Natural killer cell treated with Interleukin-12 subunit alpha and Interleukin-12 subunit beta and Interleukin-15 and Interleukin-18, amount 100 ng/mL, for 72 hours (primary cell): ENCODE results near the gene DTNBP1. TPM values are rescaled to one million over a fixed set of nuclear protein-coding genes. Genes with fewer than 3 reads are reported as not detected.

ENCODE experiments used
- ATAC-seq, 2 donors: fragments of 150-1000 bp; cut with Tn5 transposase in 1 of 2; sonication (Bioruptor Pico), chemical (Tn5 transposase) in 1 of 2; 2 replicates each; pipeline ENCODE4 v1.10.0; 2021
- DNase-seq: peaks from one replicate; pipeline ENCODE4 v3.0.0; 2022; ENCODE audit warnings: low spot score
- H3K27ac Mint-ChIP-seq, 2 donors: 1 replicate in 1 of 2; 2 replicates in 1 of 2; pipeline ENCODE4 v1.8.0; 2022; ENCODE audit warnings: mixed read lengths in 2 of 2, mild to moderate bottlenecking in 1 of 2, moderate library complexity in 1 of 2
- H3K27me3 Mint-ChIP-seq, 2 donors: 1 replicate in 1 of 2; 2 replicates in 1 of 2; pipeline ENCODE4 v1.8.0; 2022; ENCODE audit warnings: mixed read lengths in 2 of 2
- H3K36me3 Mint-ChIP-seq: one replicate; pipeline ENCODE4 v1.8.0; 2022; ENCODE audit warnings: mixed read lengths
- H3K4me1 Mint-ChIP-seq, 2 donors: 1 replicate in 1 of 2; 2 replicates in 1 of 2; pipeline ENCODE4 v1.8.0; 2022; ENCODE audit warnings: low read depth in 2 of 2, mixed read lengths in 2 of 2, mild to moderate bottlenecking in 1 of 2
- H3K4me3 Mint-ChIP-seq: one replicate; pipeline ENCODE4 v1.8.0; 2022; ENCODE audit warnings: mixed read lengths
- H3K9me3 Mint-ChIP-seq: 2 replicates; pipeline ENCODE4 v1.8.0; 2022; ENCODE audit warnings: mixed read lengths
- total RNA-seq, 2 donors: library from RNA; stranded (reverse); gene quantifications; one replicate each; pipeline ENCODE4 v1.2.3, GENCODE V29; 2022

DTNBP1 gene
- total RNA-seq, 2 donors from 2014 or later: 21.5 to 32.6 TPM

GRCh38 chr6:15528870-15529269 lies 134.0 kb downstream of the DTNBP1 start:
- H3K27me3 Mint-ChIP-seq: no peaks in the 10 kb centered on the region
- no peak overlapping the region for H3K27ac Mint-ChIP-seq
- ATAC-seq (no peak), DNase-seq (no peak)
- peaks cover 9% of the 10 kb centered on the region for H3K36me3 Mint-ChIP-seq
- peaks cover 18 to 25% of the 10 kb centered on the region in 2 donors for H3K4me1 Mint-ChIP-seq
- no peaks in the 10 kb centered on the region for H3K9me3 Mint-ChIP-seq
- no peak overlapping the region for H3K4me3 Mint-ChIP-seq

DNA sequence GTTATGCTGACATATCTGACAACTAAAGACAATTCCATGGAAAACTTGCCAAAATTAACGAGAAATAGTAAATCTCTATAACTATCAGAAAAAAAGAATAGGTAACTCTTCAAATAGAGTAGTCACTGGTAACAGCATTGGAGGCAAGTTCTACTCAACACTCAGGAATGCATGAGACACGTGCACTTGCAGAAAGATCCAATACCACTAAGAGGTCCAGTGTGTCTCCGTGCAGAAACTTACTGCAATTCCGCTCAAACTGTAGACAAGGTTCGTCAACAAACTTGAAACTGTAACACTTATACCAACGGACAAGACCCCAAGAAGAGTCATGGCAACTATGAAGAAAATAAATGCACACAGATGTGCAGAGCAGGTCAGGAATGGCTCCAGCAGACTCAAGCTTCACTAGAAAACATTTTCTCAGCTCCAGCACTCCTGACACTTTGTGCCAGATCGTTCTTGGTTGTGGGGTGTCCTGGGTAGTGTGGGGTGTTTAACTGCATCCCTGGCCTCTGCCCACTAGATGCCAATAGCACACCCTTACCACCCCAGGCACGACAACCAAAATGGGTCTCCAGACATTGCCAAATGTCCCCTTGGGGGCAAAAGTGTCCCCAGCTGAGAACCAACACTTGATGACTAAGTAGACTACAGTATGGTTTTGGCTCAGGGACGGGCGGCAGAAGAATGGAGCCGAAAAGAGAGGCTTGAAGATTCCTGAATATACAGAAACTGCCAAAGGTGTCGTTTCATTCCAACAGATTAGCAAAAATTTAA lies 134.8 kb downstream of the DTNBP1 start:
- Mint-ChIP-seq H3K4me3 (no peak overlapping the region), H3K36me3 (peaks cover 9% of the 10 kb centered on the region), H3K9me3 (no peaks in the 10 kb centered on the region), H3K4me1 (peaks cover 22% of the 10 kb centered on the region in 2 donors), H3K27ac (no peak overlapping the region), H3K27me3 (no peaks in the 10 kb centered on the region)
- ATAC-seq (no peak), DNase-seq (no peak)

DNA sequence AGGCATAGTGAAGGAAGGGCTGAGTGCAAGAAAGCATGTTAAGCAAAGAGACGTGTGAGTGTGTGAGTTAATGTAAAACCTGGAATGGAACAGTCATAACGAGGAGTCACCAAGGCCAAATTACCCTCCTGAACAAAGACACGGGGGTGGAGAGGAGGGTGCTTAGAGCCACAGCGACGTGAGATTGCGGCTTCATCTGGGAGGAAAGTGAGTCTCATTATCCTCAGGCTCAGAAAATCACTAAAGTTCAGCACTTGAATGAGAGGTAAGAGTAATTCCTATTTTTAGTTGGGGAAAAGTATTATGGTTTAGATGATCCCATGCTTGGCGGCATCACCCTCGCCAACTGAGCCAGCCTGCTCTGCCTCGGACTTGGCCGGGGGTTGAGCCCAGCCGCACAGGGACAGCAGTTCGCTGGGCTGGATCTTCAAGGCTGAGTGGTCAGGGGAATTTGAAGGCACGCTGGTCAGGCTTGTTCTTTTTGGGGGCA lies 136.6 kb downstream of the DTNBP1 start:
- Mint-ChIP-seq H3K27ac (no peak overlapping the region), H3K4me3 (no peak overlapping the region), H3K27me3 (no peaks in the 10 kb centered on the region), H3K4me1 (peaks cover 36 to 37% of the 10 kb centered on the region in 2 donors), H3K36me3 (peaks cover 9% of the 10 kb centered on the region), H3K9me3 (no peaks in the 10 kb centered on the region)
- ATAC-seq (no peak), DNase-seq (no peak)

- Mint-ChIP-seq H3K27ac (no peak overlapping the region), H3K36me3 (peaks cover 16% of the 10 kb centered on the region), H3K27me3 (no peaks in the 10 kb centered on the region), H3K4me3 (no peak overlapping the region), H3K9me3 (no peaks in the 10 kb centered on the region), H3K4me1 (peaks cover 37 to 47% of the 10 kb centered on the region in 2 donors)
- no peak for ATAC-seq
- no peak for DNase-seq
Observed at GRCh38 chr6:15524861-15525401, 137.9 kb downstream of the DTNBP1 start.

DNA sequence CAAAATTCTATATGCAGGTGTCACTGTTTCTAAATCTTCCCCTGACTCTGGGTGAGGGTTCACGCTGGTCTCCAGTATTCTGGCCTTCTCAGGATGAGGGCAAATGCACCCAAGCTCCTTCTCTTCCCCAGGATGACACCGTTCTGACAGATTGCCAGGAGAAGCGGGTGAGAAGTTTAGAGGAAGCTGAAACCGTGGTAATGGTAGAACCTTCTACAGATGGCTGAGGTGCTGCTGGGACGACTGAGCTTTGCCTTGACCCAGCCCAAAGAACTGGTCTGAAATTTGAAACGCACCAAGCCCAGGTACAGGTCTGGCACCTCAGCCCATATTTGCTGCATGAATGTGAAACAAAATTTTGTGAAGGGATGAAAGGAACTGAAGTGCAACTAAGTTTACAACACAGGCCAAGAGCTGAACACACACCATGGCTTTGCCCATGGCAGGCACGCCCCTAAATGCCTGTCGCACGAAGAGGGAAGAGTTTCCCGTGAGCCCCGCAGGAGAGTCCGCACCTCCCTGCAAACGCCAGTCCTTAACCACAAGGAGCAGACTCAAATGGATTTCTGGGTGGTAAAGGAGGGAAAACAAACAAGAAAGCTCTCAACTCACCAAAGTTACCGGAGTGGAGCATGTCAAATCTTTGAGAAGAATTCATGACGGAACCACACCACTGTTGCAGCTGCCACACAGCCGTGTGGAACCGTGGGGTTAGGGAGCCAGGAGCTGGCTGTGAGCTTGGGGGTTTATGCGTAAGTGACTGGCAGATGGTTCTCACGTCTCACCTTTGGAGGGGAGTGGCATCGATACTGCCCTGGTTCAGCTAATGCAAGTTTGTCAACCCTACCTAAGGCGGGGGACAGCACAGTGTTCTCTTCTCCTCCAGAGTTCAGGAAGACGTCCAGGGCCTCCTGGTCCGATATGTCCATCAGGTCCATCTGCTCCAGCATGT lies 138.9 kb downstream of the DTNBP1 start:
- Mint-ChIP-seq H3K4me3 (no peak overlapping the region), H3K27ac (peak overlapping the region in 1 of 2 donors; percentile 71), H3K27me3 (no peaks in the 10 kb centered on the region), H3K4me1 (peaks cover 47 to 57% of the 10 kb centered on the region in 2 donors), H3K9me3 (no peaks in the 10 kb centered on the region), H3K36me3 (peaks cover 22% of the 10 kb centered on the region)
- DNase-seq (no peak), ATAC-seq (no peak)

DNA sequence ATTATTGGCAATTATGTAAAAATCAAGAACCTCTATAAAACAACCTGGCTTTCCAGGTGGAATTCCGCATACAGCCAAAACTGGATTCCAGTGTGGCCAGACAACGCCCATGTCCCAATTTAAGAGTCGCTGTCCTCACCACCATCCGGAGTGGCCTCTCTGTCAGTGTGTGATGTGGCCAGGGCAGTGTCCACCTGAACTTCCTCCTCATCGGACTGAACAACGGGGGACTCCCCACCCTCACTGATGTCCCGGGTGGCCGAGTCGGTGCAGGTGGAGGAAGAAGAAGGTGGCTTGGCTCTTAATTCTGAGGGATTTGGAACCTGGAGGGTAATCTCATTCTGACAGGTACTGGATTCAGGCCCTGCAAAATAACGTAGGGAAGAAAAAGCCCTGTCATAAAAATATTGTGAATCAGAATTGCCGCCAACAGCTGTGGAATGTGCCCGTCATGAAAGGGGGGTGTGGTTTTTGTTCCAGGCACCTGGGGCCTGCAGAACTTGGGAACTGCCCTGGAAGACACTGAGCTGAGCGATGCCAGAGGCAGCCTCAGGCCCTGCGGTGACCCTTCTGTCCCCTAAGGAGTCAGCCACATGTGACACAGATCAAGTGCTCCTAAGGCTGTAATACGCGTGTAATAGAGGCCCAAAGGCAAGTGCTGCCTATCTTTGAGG lies 139.8 kb downstream of the DTNBP1 start:
- Mint-ChIP-seq H3K27me3 (no peaks in the 10 kb centered on the region), H3K9me3 (no peaks in the 10 kb centered on the region), H3K4me3 (peak overlapping the region; percentile 53), H3K27ac (peak overlapping the region; percentile 71 to 88), H3K4me1 (peaks cover 50 to 57% of the 10 kb centered on the region in 2 donors), H3K36me3 (peaks cover 22% of the 10 kb centered on the region)
- no peak for DNase-seq
- no peak for ATAC-seq

GRCh38 chr6:15522427-15522826 lies 140.4 kb downstream of the DTNBP1 start:
- H3K4me3 Mint-ChIP-seq: peak overlapping the region; percentile 53
- ATAC-seq (peak; percentile 81), DNase-seq (no peak)
- peak overlapping the region; percentile 71 to 88 for H3K27ac Mint-ChIP-seq
- peaks cover 48 to 53% of the 10 kb centered on the region in 2 donors for H3K4me1 Mint-ChIP-seq
- no peaks in the 10 kb centered on the region for H3K27me3 Mint-ChIP-seq
- peaks cover 22% of the 10 kb centered on the region for H3K36me3 Mint-ChIP-seq
- H3K9me3 Mint-ChIP-seq: no peaks in the 10 kb centered on the region

- ATAC-seq (peak; percentile 4 to 24), DNase-seq (no peak)
- Mint-ChIP-seq H3K4me3 (peak overlapping the region; percentile 53), H3K4me1 (peaks cover 48 to 50% of the 10 kb centered on the region in 2 donors), H3K27ac (peak overlapping the region; percentile 71 to 88), H3K9me3 (no peaks in the 10 kb centered on the region), H3K36me3 (peaks cover 22% of the 10 kb centered on the region), H3K27me3 (no peaks in the 10 kb centered on the region)
Observed at GRCh38 chr6:15522026-15522425, 140.8 kb downstream of the DTNBP1 start.

- DNase-seq (no peak), ATAC-seq (no peak)
- Mint-ChIP-seq H3K27me3 (no peaks in the 10 kb centered on the region), H3K27ac (peak overlapping the region; percentile 71 to 88), H3K4me3 (no peak overlapping the region), H3K36me3 (peaks cover 22% of the 10 kb centered on the region), H3K4me1 (peaks cover 47 to 48% of the 10 kb centered on the region in 2 donors), H3K9me3 (no peaks in the 10 kb centered on the region)
Observed at GRCh38 chr6:15521582-15521981, 141.2 kb downstream of the DTNBP1 start.

DNA sequence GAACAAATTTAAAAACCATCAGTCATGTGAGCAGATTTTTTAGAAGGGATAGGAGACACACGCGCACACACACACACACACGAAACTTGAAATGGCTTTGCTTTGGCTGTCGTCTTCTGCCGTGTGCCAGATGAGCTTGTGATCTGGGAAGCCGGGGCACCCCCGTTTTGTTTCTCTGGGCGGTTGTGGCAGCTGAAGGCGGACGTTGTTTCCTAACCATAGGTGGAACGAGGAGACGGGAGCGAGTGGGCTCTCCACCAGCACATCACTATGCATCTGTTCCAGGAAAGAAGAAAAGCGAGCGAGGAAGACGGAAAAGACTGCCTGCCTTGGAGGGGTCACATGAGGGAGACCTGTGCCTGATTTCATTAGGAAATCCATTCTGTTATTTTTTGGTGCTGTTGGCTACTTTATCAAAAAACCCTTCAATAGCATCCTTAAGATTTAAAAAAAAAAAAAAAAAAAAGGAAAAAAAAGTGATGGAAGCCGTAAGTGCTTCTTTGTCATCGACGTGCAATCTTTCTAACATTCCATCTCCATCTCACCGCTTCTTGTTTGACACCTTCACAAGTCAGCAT lies 142.1 kb downstream of the DTNBP1 start:
- no peaks in the 10 kb centered on the region for H3K27me3 Mint-ChIP-seq
- no peak for ATAC-seq
- peaks cover 40 to 43% of the 10 kb centered on the region in 2 donors for H3K4me1 Mint-ChIP-seq
- H3K36me3 Mint-ChIP-seq: peaks cover 19% of the 10 kb centered on the region
- H3K4me3 Mint-ChIP-seq: no peak overlapping the region
- DNase-seq: no peak
- H3K27ac Mint-ChIP-seq: peak overlapping the region; percentile 64 to 72
- H3K9me3 Mint-ChIP-seq: no peaks in the 10 kb centered on the region

GRCh38 chr6:15519681-15520080 lies 143.1 kb downstream of the DTNBP1 start:
- H3K27me3 Mint-ChIP-seq: no peaks in the 10 kb centered on the region
- no peaks in the 10 kb centered on the region for H3K9me3 Mint-ChIP-seq
- DNase-seq (no peak), ATAC-seq (no peak)
- no peak overlapping the region for H3K4me3 Mint-ChIP-seq
- H3K4me1 Mint-ChIP-seq: peaks cover 41 to 45% of the 10 kb centered on the region in 2 donors
- peaks cover 14% of the 10 kb centered on the region for H3K36me3 Mint-ChIP-seq
- H3K27ac Mint-ChIP-seq: peak overlapping the region; percentile 64 to 72

GRCh38 chr6:15518878-15519277 lies 143.9 kb downstream of the DTNBP1 start:
- Mint-ChIP-seq H3K36me3 (peaks cover 14% of the 10 kb centered on the region), H3K27ac (peak overlapping the region; percentile 64 to 72), H3K4me3 (no peak overlapping the region), H3K27me3 (no peaks in the 10 kb centered on the region), H3K9me3 (no peaks in the 10 kb centered on the region), H3K4me1 (peaks cover 44 to 46% of the 10 kb centered on the region in 2 donors)
- DNase-seq (no peak), ATAC-seq (no peak)

- Mint-ChIP-seq H3K27me3 (no peaks in the 10 kb centered on the region), H3K27ac (no peak overlapping the region), H3K4me3 (no peak overlapping the region), H3K4me1 (peaks cover 43 to 46% of the 10 kb centered on the region in 2 donors), H3K9me3 (no peaks in the 10 kb centered on the region), H3K36me3 (peaks cover 14% of the 10 kb centered on the region)
- ATAC-seq: no peak
- no peak for DNase-seq
Observed at GRCh38 chr6:15518057-15518456, 144.8 kb downstream of the DTNBP1 start.
